Measurements from ENCODE around the gene KAT2A.
"Not testable (repeated sequence)": the region's sequence is repeated elsewhere in the genome, so short reads cannot be mapped to it uniquely, and the experiment has no call there.

KAT2A gene

DNA sequence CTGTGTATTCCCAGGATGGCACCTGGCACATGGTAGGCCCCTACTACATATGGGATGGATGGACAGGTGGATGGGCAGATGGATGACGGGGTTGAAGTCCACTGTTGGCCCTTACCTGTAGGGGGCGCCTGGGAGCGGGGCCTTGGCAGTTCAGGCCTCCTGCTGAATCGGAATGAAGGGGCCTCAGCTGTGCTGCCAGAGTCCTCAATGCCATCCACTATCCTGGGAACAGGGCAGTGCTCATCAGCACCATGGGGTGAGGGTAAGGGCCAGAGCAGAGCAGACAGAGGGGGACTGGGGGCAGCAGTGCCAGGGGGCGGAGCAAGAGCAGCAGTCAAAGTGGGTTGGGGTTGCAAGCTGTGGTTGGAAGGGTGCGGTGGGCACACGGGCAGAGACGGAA lies 41.9 kb upstream of the KAT2A start:
- DNase-seq (ENCODE audit: low read depth in 2 of 2), result no peak
- TF ChIP-seq, protein P1, sequence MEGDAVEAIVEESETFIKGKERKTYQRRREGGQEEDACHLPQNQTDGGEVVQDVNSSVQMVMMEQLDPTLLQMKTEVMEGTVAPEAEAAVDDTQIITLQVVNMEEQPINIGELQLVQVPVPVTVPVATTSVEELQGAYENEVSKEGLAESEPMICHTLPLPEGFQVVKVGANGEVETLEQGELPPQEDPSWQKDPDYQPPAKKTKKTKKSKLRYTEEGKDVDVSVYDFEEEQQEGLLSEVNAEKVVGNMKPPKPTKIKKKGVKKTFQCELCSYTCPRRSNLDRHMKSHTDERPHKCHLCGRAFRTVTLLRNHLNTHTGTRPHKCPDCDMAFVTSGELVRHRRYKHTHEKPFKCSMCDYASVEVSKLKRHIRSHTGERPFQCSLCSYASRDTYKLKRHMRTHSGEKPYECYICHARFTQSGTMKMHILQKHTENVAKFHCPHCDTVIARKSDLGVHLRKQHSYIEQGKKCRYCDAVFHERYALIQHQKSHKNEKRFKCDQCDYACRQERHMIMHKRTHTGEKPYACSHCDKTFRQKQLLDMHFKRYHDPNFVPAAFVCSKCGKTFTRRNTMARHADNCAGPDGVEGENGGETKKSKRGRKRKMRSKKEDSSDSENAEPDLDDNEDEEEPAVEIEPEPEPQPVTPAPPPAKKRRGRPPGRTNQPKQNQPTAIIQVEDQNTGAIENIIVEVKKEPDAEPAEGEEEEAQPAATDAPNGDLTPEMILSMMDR (IDR thresholded peaks at IDR 0.05; ENCODE audit: low read depth, low read length), result peak; percentile 47
- no peak overlapping the region for H3K4me3 ChIP-seq (replicated peaks in 1 of 2; ENCODE audit: low read depth in 2 of 2, low read length in 2 of 2)

DNA sequence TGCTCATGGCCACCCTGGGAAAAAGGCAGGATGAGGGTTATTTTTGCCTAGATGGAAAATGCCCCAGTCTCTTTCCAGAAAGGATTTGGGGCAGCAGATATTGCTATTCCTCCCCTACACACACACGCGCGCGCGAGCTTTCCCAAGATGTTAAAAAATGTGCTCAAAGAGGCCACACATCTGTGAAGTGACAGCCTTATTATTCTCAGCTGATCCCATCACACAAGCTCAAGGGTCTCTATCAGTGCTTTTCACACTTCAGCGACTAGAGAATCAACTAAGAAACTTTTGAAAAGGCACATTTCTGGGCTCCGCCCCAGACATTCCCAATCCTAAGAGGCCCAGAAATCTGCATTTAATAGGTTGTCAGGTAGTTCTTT lies 39.4 kb upstream of the KAT2A start:
- TF ChIP-seq, protein P1 (IDR thresholded peaks at IDR 0.05; ENCODE audit: low read depth, low read length), result no peak
- no peak for DNase-seq (ENCODE audit: low read depth in 2 of 2)

DNA sequence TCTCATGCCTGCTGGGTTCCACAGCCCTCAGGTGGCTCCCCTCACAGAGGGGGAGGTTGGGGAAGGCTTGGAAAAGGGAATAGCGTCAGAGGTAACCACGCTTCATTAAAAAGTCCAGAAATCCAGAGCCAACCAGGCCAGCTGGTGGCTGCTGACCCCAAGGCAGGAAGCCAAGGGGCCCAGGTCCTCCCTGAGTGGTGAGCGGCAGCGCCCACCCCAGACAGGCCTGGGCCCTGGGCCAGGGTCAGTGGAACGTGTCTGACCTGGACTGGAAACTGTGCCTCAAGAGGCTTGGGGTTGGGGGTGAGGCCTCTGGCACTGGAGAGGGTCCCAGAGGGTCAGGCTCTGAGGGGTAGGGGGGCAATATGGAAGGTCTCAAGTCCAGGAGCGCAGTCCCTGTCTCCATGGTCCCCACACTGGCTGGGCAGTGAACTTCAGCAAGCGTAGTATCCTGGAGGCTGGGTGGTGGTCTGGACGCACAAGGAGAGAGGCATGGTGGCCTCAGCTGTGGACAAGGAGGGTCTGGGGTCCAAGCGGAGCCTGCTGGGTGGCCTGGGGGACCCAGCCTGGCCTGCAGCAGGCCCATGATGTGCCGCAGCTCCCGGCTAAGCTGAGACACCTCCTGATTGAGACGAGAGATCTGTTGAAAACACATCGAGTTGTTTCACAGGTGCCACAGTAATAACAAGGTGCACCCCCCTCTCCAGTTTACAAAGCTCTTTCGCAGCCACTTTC lies 38.8 kb upstream of the KAT2A start:
- H3K4me3 ChIP-seq (replicated peaks in 1 of 2; ENCODE audit: low read depth in 2 of 2, low read length in 2 of 2), result no peak overlapping the region
- DNase-seq (ENCODE audit: low read depth in 2 of 2), result no peak
- TF ChIP-seq, protein P1 (IDR thresholded peaks at IDR 0.05; ENCODE audit: low read depth, low read length), result no peak

More for the DNA sequence above, 39.4 kb upstream of the KAT2A start:
- H3K4me3 ChIP-seq (replicated peaks in 1 of 2; ENCODE audit: low read depth in 2 of 2, low read length in 2 of 2), result no peak overlapping the region

DNA sequence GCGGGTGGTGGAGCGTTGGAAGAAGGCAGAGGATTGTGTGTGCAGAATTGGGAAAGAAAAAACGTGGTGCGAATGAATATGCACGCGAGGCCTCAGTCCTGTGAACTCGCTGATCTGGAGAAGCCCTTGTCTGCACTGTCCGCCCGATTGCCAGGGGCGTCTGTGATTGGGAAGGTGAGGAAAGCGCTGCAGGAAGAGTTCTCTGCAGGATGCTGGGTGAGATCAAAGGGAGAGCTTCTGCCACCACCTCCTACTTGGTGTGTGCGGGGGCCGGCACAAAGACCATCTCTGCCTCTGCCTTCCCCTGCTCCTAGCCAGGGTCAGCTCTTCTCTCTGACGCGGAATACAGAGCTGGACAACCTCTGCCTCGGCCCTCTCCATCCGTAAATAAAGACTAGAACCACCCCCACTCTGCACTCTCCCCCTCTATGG lies 34.5 kb upstream of the KAT2A start:
- no peak for DNase-seq (ENCODE audit: low read depth in 2 of 2)
- peak overlapping the region; percentile 46 to 54 for H3K4me3 ChIP-seq (replicated peaks in 1 of 2; ENCODE audit: low read depth in 2 of 2, low read length in 2 of 2)
- TF ChIP-seq, protein P1 (IDR thresholded peaks at IDR 0.05; ENCODE audit: low read depth, low read length), result no peak

DNA sequence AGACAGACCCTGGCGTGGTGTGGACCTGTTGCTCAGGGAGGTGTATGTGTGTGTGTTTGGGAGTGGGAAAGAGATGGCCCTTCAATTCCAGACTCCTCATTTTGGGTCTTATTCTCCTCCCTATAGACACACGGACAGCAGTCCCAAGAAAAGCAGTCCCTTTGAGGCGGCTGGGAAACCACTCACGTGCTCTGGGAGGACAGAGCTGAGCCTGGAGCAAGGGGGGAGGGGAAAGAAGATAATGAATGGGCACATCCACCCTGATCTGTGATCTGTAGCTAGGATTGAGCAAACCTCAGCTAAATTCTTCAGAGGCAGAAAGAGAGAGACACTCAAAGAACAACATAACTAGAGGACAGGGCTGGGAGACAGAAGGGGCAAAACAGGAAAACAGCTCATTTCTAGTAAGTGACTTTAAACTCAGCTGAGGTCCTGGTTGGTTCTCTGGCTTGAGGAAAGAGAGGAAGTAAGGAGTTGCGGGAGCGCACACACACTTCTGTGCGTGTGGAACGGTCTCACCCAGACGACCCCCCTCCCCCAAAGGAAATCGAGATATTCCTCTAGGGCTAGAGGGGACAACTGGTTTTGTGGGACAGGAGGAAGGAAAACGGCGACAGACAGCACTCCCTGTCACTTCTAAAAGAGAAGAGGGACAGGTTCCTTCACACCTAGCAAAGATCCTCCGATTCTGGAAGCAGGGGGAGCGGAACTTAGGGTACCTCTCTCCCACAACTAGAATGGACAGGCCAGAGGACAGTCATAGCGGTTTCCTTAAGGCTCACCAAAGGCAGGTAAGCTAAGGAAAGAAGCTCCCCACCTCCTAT lies 33.0 kb upstream of the KAT2A start:
- H3K4me3 ChIP-seq (replicated peaks in 1 of 2; ENCODE audit: low read depth in 2 of 2, low read length in 2 of 2), result peak overlapping the region; percentile 78 to 98
- TF ChIP-seq, protein P1 (IDR thresholded peaks at IDR 0.05; ENCODE audit: low read depth, low read length), result no peak
- DNase-seq (ENCODE audit: low read depth in 2 of 2), result peak; percentile 42 to 43

DNA sequence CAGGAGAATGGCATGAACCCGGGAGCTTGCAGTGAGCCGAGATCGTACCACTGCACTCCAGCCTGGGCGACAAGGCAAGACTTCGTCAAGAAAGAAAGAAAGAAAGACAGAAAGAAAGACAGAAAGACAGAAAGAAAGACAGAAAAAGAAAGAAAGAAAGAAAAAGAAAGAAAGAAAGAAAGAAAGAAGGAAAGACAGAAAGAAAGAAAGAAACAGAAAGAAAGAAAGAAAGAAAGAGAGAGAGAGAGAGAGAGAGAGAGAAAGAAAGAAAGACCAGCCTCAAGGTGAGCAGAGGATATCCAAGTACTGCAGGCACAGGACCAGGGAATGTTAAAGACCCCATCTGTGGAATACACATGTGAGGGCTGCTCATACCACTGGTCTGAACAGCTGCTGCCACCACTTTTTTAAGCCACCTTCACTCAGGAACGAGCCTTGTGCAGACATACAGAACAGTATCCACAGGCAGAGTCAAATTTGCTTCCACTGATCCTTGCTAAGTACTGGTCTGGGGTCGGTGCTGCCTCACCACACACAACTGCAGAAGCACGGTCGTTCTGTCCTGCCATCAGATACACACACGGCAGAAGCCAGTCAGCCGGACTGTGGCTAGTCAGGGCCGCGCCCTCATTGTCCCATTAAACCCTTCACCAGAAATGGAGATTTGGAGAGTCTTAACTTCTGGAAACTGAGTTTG lies 25.9 kb upstream of the KAT2A start:
- TF ChIP-seq, protein P1 (IDR thresholded peaks at IDR 0.05; ENCODE audit: low read depth, low read length), result no peak
- no peak for DNase-seq (ENCODE audit: low read depth in 2 of 2)
- no peak overlapping the region for H3K4me3 ChIP-seq (replicated peaks in 1 of 2; ENCODE audit: low read depth in 2 of 2, low read length in 2 of 2)

DNA sequence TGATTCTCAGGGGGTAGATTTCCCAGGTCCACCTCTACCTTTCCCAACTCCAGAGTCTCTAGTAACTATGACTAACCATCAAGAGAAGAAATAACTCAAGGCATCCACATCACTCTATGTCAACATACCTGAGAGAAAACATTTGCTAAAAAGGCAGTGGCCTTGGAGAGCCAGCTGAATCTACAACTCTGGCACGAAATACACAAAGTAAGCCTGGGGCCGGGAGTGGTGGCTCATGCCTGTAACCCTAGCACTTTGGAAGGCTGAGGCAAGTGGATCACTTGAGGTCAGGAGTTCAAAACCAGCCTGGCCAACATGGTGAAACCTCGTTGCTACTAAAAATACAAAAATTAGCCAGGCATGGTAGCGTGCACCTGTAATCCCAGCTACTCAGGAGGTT lies 22.0 kb upstream of the KAT2A start:
- DNase-seq (ENCODE audit: low read depth in 2 of 2); H3K4me3 ChIP-seq (replicated peaks in 1 of 2; ENCODE audit: low read depth in 2 of 2, low read length in 2 of 2): not testable (repeated sequence)
